Smooth muscle cell (in vitro differentiated cells): ENCODE results near the gene TBC1D7. TPM values are rescaled to one million over a fixed set of nuclear protein-coding genes. Genes with fewer than 3 reads are reported as not detected.

Experiments used
- DNase-seq: peaks from one replicate; lab custom pipeline; 2025; ENCODE audit not compliant: unreplicated experiment; lab: John Stamatoyannopoulos, UW
- H2AFZ ChIP-seq: fragments of 200-600 bp; sonication (generic); 2 replicates; pipeline ENCODE4 v1.6.0; 2016; ENCODE audit warnings: antibody characterized with exemption, low read depth, mild to moderate bottlenecking
- H3F3A ChIP-seq: fragments of 200-600 bp; sonication (generic); 2 replicates; pipeline ENCODE4 v1.6.0; 2017; ENCODE audit warnings: antibody characterized with exemption, low read depth
- H3K27ac ChIP-seq: fragments of 200-600 bp; sonication (generic); 2 replicates; pipeline ENCODE4 v1.5.1; 2016; ENCODE audit warnings: low read depth, mild to moderate bottlenecking
- H3K27me3 ChIP-seq: fragments of 200-600 bp; sonication (generic); 2 replicates; pipeline ENCODE4 v1.6.1; 2016; ENCODE audit warnings: low read depth, mild to moderate bottlenecking
- H3K36me3 ChIP-seq: fragments of 200-600 bp; sonication (generic); 2 replicates; pipeline ENCODE4 v1.5.1; 2016; ENCODE audit warnings: low read depth
- H3K4me1 ChIP-seq: fragments of 200-600 bp; sonication (generic); 2 replicates; pipeline ENCODE4 v1.5.1; 2016; ENCODE audit warnings: low read depth
- H3K4me2 ChIP-seq: fragments of 200-600 bp; sonication (generic); 2 replicates; pipeline ENCODE4 v1.6.0; 2016; ENCODE audit warnings: mild to moderate bottlenecking
- H3K4me3 ChIP-seq: fragments of 200-600 bp; sonication (generic); 2 replicates; pipeline ENCODE4 v1.5.1; 2016; ENCODE audit warnings: mild to moderate bottlenecking
- H3K79me2 ChIP-seq: fragments of 200-600 bp; sonication (generic); 2 replicates; pipeline ENCODE4 v1.6.0; 2016; ENCODE audit warnings: low read depth, mild to moderate bottlenecking
- H3K9ac ChIP-seq: fragments of 200-600 bp; sonication (generic); 2 replicates; pipeline ENCODE4 v1.6.0; 2016; ENCODE audit warnings: low read depth
- H3K9me3 ChIP-seq: fragments of 200-600 bp; sonication (generic); replicated peaks from 2 replicates; pipeline ENCODE4 v1.5.1; 2016; ENCODE audit warnings: low read depth
- H4K20me1 ChIP-seq: fragments of 200-600 bp; sonication (generic); 2 replicates; pipeline ENCODE4 v1.6.0; 2016; ENCODE audit warnings: low read depth
- CTCF ChIP-seq: fragments of 200-600 bp; sonication (generic); IDR thresholded peaks from 2 replicates; pipeline ENCODE4 v1.5.1; 2017; ENCODE audit warnings: borderline replicate concordance, mild to moderate bottlenecking, antibody characterized with exemption; ENCODE audit not compliant: insufficient read depth, poor library complexity, severe bottlenecking
- WGBS: methylation state at CpG from one replicate; pipeline ENCODE4 v1.1.7; 2016; ENCODE audit warnings: low lambda C conversion rate; 5-methylcytosine and 5-hydroxymethylcytosine counted together
- polyA plus RNA-seq: library from polyadenylated mRNA; unstranded; fragments of >200 nt; fragmentation: Nextera tagmentation; extraction: Ambion mirVana; gene quantifications from 2 replicates; pipeline ENCODE4 v1.2.1, GENCODE V29; 2016
- total RNA-seq: library from RNA; depleted of rRNA; stranded (reverse); fragments of >200 nt; gene quantifications from 2 replicates; pipeline ENCODE4 v1.2.3, GENCODE V29; 2014

TBC1D7 gene
- total and polyA plus RNA-seq, 2 experiments from 2014 or later = 21.1 to 39.6 TPM

DNA sequence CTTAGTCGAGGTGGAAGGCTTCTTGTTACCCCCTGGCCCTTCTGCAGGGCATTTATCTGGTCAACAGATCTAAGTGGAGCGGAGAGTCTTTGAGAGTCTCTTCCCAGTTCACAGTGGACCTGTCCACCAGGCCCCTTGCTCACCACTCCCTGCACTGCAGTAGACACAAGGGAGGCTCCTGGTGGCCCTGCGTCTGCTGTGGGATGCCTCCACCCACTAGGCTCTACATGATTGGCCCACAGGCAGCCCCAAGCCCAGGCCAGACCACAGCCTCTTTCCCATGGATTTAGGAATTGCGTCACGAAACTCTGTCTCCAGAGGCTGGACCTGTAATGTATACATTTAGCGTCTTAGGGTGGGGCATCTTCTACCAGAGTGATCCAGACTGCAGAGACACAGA is 28.4 kb downstream of the TBC1D7 start:
- no peak for DNase-seq
- no peaks in the 10 kb centered on the region for H3K9me3 ChIP-seq

DNA sequence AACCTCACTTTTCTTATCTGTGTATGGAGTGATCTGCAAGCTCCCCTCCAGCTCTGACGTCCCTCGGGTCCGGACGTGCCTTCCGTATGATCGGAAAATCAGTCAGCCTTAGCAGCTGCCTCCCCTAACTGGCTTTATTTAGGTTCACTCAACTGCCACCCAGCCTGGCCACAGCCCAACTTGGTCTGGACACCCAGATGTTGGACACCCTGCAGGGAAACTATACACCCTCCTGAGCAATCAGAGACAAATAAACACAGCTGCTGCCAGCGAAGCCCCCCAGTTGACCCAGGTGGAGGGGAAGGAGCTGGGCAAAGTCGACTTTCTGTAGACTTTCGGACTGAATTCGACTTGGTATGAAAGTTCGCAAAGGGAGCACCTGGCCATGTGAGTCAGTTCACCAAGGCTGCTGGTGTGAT is 28.9 kb downstream of the TBC1D7 start:
- H3K4me1 ChIP-seq = peaks cover 10% of the 10 kb centered on the region
- peak overlapping the region; percentile 80 for H3K27ac ChIP-seq
- H2AFZ ChIP-seq = no peak overlapping the region
- H3F3A ChIP-seq = peaks cover 7% of the 10 kb centered on the region
- no peaks in the 10 kb centered on the region for H3K9me3 ChIP-seq
- no peak overlapping the region for H3K4me3 ChIP-seq
- H3K27me3 ChIP-seq = no peaks in the 10 kb centered on the region
- peak overlapping the region; percentile 57 for H3K4me2 ChIP-seq
- no peaks in the 10 kb centered on the region for H3K79me2 ChIP-seq
- WGBS = 95% methylated on average over 11 of the region's 11 CpGs
- H4K20me1 ChIP-seq = no peaks in the 10 kb centered on the region
- DNase-seq = no peak
- no peak for TF ChIP-seq CTCF
- H3K9ac ChIP-seq = no peak overlapping the region
- peaks cover 5% of the 10 kb centered on the region for H3K36me3 ChIP-seq

More for the DNA sequence above, 28.4 kb downstream of the TBC1D7 start:
- no peak overlapping the region for H3K4me3 ChIP-seq
- peak overlapping the region; percentile 57 for H3K4me2 ChIP-seq
- H3K27me3 ChIP-seq = no peaks in the 10 kb centered on the region
- H3K36me3 ChIP-seq = peaks cover 5% of the 10 kb centered on the region
- H3K79me2 ChIP-seq = no peaks in the 10 kb centered on the region
- WGBS = 38% methylated on average over 6 of the region's 6 CpGs
- peak overlapping the region; percentile 80 for H3K27ac ChIP-seq
- H2AFZ ChIP-seq = no peak overlapping the region
- no peak for TF ChIP-seq CTCF
- H3K4me1 ChIP-seq = peaks cover 11% of the 10 kb centered on the region
- no peaks in the 10 kb centered on the region for H4K20me1 ChIP-seq
- peaks cover 7% of the 10 kb centered on the region for H3F3A ChIP-seq
- H3K9ac ChIP-seq = no peak overlapping the region

- 89% methylated on average over 3 of the region's 3 CpGs for WGBS
- DNase-seq = no peak
- no peak overlapping the region for H3K27ac ChIP-seq
- no peaks in the 10 kb centered on the region for H4K20me1 ChIP-seq
- no peak overlapping the region for H3K9ac ChIP-seq
- H3K79me2 ChIP-seq = no peaks in the 10 kb centered on the region
- no peaks in the 10 kb centered on the region for H3K27me3 ChIP-seq
- H2AFZ ChIP-seq = no peak overlapping the region
- no peaks in the 10 kb centered on the region for H3K9me3 ChIP-seq
- peaks cover 4% of the 10 kb centered on the region for H3F3A ChIP-seq
- no peak for TF ChIP-seq CTCF
- H3K4me2 ChIP-seq = no peak overlapping the region
- H3K36me3 ChIP-seq = peaks cover 5% of the 10 kb centered on the region
- H3K4me1 ChIP-seq = peaks cover 1% of the 10 kb centered on the region
- no peak overlapping the region for H3K4me3 ChIP-seq
Measured at GRCh38 chr6:13298446-13298845, 29.9 kb downstream of the TBC1D7 start.

- no peaks in the 10 kb centered on the region for H3K9me3 ChIP-seq
- peaks cover 5% of the 10 kb centered on the region for H3K36me3 ChIP-seq
- H3K4me2 ChIP-seq = no peak overlapping the region
- no peak for DNase-seq
- no peak overlapping the region for H3K9ac ChIP-seq
- TF ChIP-seq CTCF = no peak
- no peaks in the 10 kb centered on the region for H3K27me3 ChIP-seq
- H2AFZ ChIP-seq = no peak overlapping the region
- H3K27ac ChIP-seq = no peak overlapping the region
- H3K4me1 ChIP-seq = no peaks in the 10 kb centered on the region
- no peak overlapping the region for H3K4me3 ChIP-seq
- no peaks in the 10 kb centered on the region for H4K20me1 ChIP-seq
- H3F3A ChIP-seq = no peaks in the 10 kb centered on the region
- H3K79me2 ChIP-seq = no peaks in the 10 kb centered on the region
- WGBS = 98% methylated on average over 5 of the region's 5 CpGs
Measured at GRCh38 chr6:13297391-13297790, 30.9 kb downstream of the TBC1D7 start.
